Activated B cell treated with CpG ODN at 0.5 μM for 24 hours (primary cell): ENCODE measurements around the gene BCDIN3D. TPM values are rescaled to one million over a fixed set of nuclear protein-coding genes. Genes with fewer than 3 reads are reported as not detected.

ENCODE experiments used
- ATAC-seq: fragments of 200-7000 bp; cut with Tn5 transposase; one replicate; pipeline ENCODE4 v1.10.0; 2021; ENCODE audit warnings: low read depth, mild to moderate bottlenecking, moderate library complexity
- CTCF ChIA-PET: fragments of 350-600 bp; sonication (Branson Sonifier 250); formaldehyde crosslinking; loops from one replicate; lab custom pipeline; 2021; ENCODE audit warnings: antibody characterized with exemption; lab: Charles Lee
- POLR2A ChIA-PET: fragments of 350-600 bp; sonication (Branson Sonifier 250); formaldehyde crosslinking; loops from one replicate; lab custom pipeline; 2021; ENCODE audit warnings: antibody characterized with exemption; lab: Charles Lee
- DNase-seq: peaks from one replicate; pipeline ENCODE4 v3.0.0; 2022
- H3K27ac Mint-ChIP-seq: one replicate; pipeline ENCODE4 v1.8.0; 2020; ENCODE audit warnings: mixed read lengths
- H3K27me3 Mint-ChIP-seq: one replicate; pipeline ENCODE4 v1.8.0; 2021; ENCODE audit warnings: mixed read lengths
- H3K36me3 Mint-ChIP-seq: one replicate; pipeline ENCODE4 v1.8.0; 2021; ENCODE audit warnings: low read depth, mixed read lengths
- H3K4me1 Mint-ChIP-seq: one replicate; pipeline ENCODE4 v1.8.0; 2021; ENCODE audit warnings: mixed read lengths
- H3K4me3 Mint-ChIP-seq: one replicate; pipeline ENCODE4 v1.8.0; 2020; ENCODE audit warnings: mild to moderate bottlenecking, mixed read lengths
- H3K9me3 Mint-ChIP-seq: one replicate; pipeline ENCODE4 v1.8.0; 2020; ENCODE audit warnings: mixed read lengths
- intact Hi-C: fragments of 100-400 bp; cut with micrococcal nuclease; formaldehyde crosslinking; loops from one replicate; pipeline ENCODE4 v1.15.1; 2024
- total RNA-seq: library from RNA; stranded (reverse); gene quantifications from 2 replicates; pipeline ENCODE4 v1.2.3, GENCODE V29; 2022
- TF ChIP-seq, protein P1 (sequence below): fragments of 200-600 bp; IDR thresholded peaks from one replicate; pipeline ENCODE4 v1.8.0; 2022; ENCODE audit warnings: antibody characterized with exemption, mild to moderate bottlenecking

BCDIN3D gene
- total RNA-seq, 1 donor from 2014 or later = 12.0 TPM

DNA sequence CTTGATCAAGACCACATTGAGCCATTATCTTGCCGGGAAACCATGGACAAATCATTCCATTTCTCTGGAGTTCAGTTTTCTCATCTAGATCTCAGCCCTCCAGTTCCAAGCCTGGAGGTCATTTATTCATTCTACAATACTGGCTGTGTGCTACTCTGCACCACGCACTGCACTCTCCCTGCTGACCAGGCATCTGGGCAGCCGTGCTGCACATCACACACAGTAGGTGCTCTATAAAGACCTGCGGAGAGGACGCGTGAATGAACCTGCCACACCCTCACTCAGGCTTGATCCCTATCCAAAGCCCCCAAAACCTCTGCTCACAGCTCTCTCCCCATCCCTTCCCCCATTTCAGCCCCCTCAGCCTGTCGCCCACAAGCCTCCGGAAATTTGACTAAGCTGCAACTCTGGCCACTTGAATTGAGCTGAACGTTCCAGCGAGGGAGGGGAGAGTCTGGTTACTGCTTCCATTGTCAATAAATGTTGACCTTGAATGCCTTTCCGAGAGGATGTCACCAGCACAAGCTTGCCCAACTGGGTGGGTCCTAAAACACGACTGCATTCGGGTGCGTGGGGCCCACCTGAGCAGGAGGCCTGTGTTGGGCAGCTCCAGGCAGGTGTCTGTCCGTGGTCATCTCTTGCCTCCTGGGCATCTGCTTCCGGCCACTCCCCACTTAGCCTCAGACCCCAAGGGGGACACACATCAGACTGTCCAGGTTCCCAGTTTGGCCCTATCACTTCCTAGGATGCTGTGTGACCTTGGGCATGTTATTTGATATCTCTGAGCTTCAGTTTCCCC lies 43.0 kb upstream of the BCDIN3D start:
- Mint-ChIP-seq H3K27ac (no peak overlapping the region), H3K4me3 (no peak overlapping the region), H3K9me3 (no peaks in the 10 kb centered on the region), H3K27me3 (peaks cover 21% of the 10 kb centered on the region), H3K4me1 (no peaks in the 10 kb centered on the region), H3K36me3 (no peaks in the 10 kb centered on the region)
- DNase-seq = no peak
- ChIA-PET POLR2A (no interaction called here), CTCF (no interaction called here)
- intact Hi-C loops = no loop called here
- TF ChIP-seq, protein P1, sequence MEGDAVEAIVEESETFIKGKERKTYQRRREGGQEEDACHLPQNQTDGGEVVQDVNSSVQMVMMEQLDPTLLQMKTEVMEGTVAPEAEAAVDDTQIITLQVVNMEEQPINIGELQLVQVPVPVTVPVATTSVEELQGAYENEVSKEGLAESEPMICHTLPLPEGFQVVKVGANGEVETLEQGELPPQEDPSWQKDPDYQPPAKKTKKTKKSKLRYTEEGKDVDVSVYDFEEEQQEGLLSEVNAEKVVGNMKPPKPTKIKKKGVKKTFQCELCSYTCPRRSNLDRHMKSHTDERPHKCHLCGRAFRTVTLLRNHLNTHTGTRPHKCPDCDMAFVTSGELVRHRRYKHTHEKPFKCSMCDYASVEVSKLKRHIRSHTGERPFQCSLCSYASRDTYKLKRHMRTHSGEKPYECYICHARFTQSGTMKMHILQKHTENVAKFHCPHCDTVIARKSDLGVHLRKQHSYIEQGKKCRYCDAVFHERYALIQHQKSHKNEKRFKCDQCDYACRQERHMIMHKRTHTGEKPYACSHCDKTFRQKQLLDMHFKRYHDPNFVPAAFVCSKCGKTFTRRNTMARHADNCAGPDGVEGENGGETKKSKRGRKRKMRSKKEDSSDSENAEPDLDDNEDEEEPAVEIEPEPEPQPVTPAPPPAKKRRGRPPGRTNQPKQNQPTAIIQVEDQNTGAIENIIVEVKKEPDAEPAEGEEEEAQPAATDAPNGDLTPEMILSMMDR = no peak
- ATAC-seq = no peak

DNA sequence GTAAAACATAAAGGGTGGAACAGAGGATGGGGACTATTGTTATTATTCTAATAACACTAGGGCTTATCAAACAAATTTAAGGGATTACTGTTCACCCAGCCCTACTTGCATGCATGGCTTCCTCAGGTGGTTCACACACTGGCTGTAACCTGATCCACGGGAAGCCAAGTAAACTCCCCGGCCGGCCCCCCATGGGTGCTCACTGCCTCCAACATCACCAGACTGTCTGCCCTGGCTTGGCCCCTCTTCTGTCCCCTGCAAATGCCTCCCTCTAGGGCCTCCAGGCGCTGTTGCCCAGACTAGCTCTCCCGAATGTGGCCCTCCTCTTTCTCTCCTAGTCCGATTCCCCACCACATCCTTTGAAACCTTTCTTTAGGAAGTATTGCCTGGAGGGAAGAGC lies 42.2 kb upstream of the BCDIN3D start:
- Mint-ChIP-seq H3K27me3 (peaks cover 21% of the 10 kb centered on the region), H3K4me3 (no peak overlapping the region), H3K4me1 (no peaks in the 10 kb centered on the region), H3K9me3 (no peaks in the 10 kb centered on the region), H3K27ac (no peak overlapping the region), H3K36me3 (no peaks in the 10 kb centered on the region)
- TF ChIP-seq, protein P1 = no peak
- ATAC-seq (no peak), DNase-seq (no peak)
- POLR2A ChIA-PET = no interaction called here
- intact Hi-C loops = no loop called here
- CTCF ChIA-PET = no interaction called here

DNA sequence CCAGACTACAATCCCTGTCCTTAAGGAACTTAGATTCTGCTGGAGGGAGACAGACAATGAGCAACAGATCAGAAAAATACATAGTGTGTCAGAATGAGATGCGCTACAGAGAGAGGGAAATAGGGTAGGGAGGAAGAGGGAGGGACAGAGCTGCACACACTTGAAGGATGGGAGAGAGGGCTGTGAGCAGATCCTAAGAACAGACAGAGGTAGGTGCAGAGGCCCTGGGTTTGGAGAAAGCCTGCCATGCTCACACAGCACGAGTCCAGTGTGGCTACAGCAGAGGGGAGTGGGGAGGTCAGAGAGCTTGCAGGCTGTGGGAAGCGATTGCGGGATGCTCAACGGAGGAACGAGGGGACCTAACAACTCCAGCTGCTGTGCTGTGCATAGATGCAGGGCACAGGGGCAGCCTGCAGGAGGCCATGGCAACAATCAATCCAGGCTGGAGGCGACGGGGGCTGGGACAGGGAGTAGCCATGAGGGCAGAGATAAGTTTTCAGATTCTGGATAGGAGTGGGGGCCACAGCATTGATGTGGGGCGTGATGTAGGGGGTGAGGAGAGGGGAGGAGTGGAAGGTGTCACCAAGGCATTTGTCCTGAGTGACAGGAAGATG lies 40.1 kb upstream of the BCDIN3D start:
- Mint-ChIP-seq H3K4me1 (no peaks in the 10 kb centered on the region), H3K27me3 (peaks cover 21% of the 10 kb centered on the region), H3K9me3 (peaks cover 2% of the 10 kb centered on the region), H3K4me3 (no peak overlapping the region), H3K27ac (peak overlapping the region; percentile 10), H3K36me3 (no peaks in the 10 kb centered on the region)
- ChIA-PET CTCF (no interaction called here), POLR2A (no interaction called here)
- DNase-seq = no peak
- intact Hi-C loops = no loop called here
- ATAC-seq = no peak
- TF ChIP-seq, protein P1 = no peak

DNA sequence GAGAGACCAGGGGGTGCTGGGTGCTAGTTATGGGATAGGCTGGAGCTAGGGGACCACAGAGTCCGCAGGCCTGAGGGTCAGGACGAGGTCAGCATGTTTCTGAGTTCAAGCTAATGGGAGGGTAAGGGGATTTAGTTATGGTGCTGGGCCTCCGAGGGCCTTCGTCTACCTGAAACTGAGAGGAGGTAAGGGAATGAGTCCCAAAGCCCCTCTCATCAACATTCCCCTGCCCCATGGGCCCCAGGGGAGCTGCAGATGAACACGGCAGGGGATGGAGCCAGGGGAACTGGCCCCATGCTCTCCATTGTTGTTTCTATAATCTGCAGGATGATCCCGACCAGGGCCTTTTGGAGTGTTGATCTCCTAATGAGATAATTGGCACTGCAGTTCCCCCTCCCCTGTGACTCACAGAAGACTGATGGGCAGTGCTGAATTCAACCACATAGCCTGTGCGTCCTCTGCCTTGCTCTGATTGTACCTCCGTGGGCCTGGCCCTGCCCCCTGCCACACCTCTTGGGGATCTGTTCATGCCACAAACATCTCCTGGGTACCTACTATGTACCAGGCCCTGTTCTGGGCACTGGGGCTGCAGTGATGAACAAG lies 39.4 kb upstream of the BCDIN3D start:
- ChIA-PET POLR2A (no interaction called here), CTCF (no interaction called here)
- Mint-ChIP-seq H3K27ac (no peak overlapping the region), H3K9me3 (peaks cover 2% of the 10 kb centered on the region), H3K27me3 (peaks cover 21% of the 10 kb centered on the region), H3K36me3 (no peaks in the 10 kb centered on the region), H3K4me3 (no peak overlapping the region), H3K4me1 (no peaks in the 10 kb centered on the region)
- DNase-seq (no peak), ATAC-seq (no peak)
- TF ChIP-seq, protein P1 = no peak
- intact Hi-C loops = no loop called here
